Stimulated activated CD4-positive, alpha-beta T cell treated with anti-CD3 and anti-CD28 coated beads, Interleukin-12 subunit alpha, Interleukin-12 subunit beta, amount 100 ng/mL, for 48 hours (primary cell): Measurements from ENCODE around the gene COL5A2.

Experiments used
- DNase-seq, 3 donors: peaks; one replicate each; pipeline ENCODE4 v3.0.0-alpha.2; 2020; ENCODE audit warnings: low read depth in 2 of 3, low spot score in 1 of 3

Gene COL5A2

GRCh38 chr2:189002079-189002478 is 177.5 kb downstream of the COL5A2 start:
- DNase-seq, result no peak

GRCh38 chr2:189000221-189000620 is 179.3 kb downstream of the COL5A2 start:
- DNase-seq, result no peak

GRCh38 chr2:188997263-188997662 is 182.3 kb downstream of the COL5A2 start:
- DNase-seq, result no peak

GRCh38 chr2:188993247-188993646 is 186.3 kb downstream of the COL5A2 start:
- DNase-seq, result no peak

- DNase-seq, result no peak
These were observed 192.7 kb downstream of the COL5A2 start for GRCh38 chr2:188986839-188987238.

- DNase-seq, result no peak
These were observed 194.9 kb downstream of the COL5A2 start for GRCh38 chr2:188984680-188985079.

- DNase-seq, result no peak
These were observed 195.5 kb downstream of the COL5A2 start for GRCh38 chr2:188984065-188984491.

GRCh38 chr2:188983427-188984064 is 196.0 kb downstream of the COL5A2 start:
- DNase-seq, result no peak
